Measurements from ENCODE around the gene LARGE2.

Gene LARGE2

DNA sequence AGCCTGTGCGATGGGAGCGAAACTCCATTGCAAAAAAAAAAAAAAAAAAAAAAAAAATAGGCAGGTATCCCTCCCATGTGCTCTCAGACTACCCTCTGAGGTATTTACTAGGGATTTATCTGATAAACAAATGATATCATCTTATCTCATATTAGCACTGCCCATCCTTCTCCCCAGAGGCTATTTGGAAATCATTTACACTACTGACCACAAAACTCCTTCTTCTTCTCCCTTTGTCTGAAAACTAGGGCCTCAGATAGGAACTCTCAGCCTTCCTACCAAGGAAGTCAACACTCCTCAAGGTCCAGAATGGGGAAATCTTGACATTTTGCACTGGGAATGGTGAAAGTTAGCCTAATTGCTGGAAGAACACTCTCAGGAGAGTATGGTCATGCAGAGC, 46.4 kb downstream of the LARGE2 start:
- DNase-seq: no peak

DNA sequence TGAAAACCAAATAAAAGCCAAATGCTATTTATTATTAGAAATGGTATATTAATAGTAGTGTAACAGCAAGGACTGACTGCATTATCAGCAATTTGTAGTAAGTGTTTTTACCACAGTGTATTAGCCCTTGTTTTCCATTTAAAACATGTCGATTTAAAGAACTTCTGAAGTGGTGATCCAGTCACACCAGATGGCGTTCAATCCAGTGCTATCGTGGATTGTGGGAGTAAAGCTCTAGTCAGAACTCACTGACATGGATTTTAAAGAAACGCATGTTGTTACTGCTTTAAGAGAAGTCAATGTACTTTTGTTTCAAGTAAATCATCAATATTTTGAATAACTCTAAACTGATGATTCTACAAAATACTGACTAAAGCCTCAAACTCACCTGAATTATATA, 51.1 kb downstream of the LARGE2 start:
- DNase-seq: no peak

DNA sequence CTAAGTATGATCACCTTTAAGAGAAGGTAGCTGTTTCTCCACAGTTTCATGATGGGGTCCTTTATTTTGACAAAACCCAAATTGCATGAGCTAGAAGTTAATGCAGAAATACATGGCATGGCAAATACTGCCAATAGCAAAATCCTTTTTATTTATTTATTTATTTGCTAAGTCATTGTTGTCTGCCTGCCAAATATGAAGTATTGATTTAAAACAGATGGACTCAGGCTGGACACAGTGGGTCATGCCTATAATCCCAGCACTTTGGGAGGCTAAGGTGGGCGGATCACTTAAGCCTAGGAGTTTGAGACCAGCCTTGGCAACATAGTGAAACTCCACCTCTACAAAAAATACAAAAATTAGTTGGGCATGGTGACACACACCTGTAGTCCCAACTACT, 52.4 kb downstream of the LARGE2 start:
- DNase-seq: no peak

Measured in CD4-positive, alpha-beta T cell treated with Interferon gamma for 1 hour (primary cell).